ENCODE data around the gene ERLIN1. TPM values are rescaled to one million over a fixed set of nuclear protein-coding genes. Genes with fewer than 3 reads are reported as not detected.

ERLIN1 gene
- total RNA-seq, 1 experiment from 2014 or later: 33.0 TPM

GRCh38 chr10:100146875-100147650 lies 38.8 kb downstream of the ERLIN1 start:
- Histone ChIP-seq H3K14ac (ENCODE audit: insufficient read depth, low read length) (no peak overlapping the region), H2AFZ (ENCODE audit: low read length) (no peak overlapping the region), H4K91ac (ENCODE audit: insufficient read length, low read depth, low read length) (no peak overlapping the region), H3K4me1 (ENCODE audit: insufficient read depth, low read length) (peaks cover 3% of the 10 kb centered on the region; the same call in 1 of the 2 replicates), H2BK20ac (ENCODE audit: low read depth, low read length, poor library complexity, severe bottlenecking) (no peak overlapping the region), H3K79me1 (ENCODE audit: insufficient read depth, low read depth, low read length, poor library complexity, severe bottlenecking) (no peaks in the 10 kb centered on the region), H3K9me3 (ENCODE audit: control insufficient read depth, low read depth, low read length) (no peaks in the 10 kb centered on the region), H3K4ac (ENCODE audit: low read depth, low read length) (no peak overlapping the region), H3K4me2 (ENCODE audit: insufficient read depth, insufficient read length, low read length) (no peak overlapping the region), H4K8ac (replicated peaks; ENCODE audit: insufficient read length, low read depth, low read length) (no peak overlapping the region), H2BK5ac (ENCODE audit: insufficient read length, low read length) (no peak overlapping the region), H4K20me1 (ENCODE audit: control insufficient read depth, insufficient read depth, insufficient read length) (no peaks in the 10 kb centered on the region), H3K9ac (ENCODE audit: extremely low read depth, insufficient read length, low read length) (no peak overlapping the region), H4K5ac (ENCODE audit: insufficient read length, low read depth, low read length) (no peak overlapping the region), H2BK12ac (ENCODE audit: insufficient read length, low read depth, low read length) (no peak overlapping the region), H2BK15ac (ENCODE audit: low read depth, low read length) (no peak overlapping the region), H2AK5ac (ENCODE audit: insufficient read length, low read length) (no peak overlapping the region), H3K27ac (ENCODE audit: insufficient read length, low read depth, low read length) (no peak overlapping the region), H3K56ac (ENCODE audit: insufficient read length, low read depth, low read length) (no peak overlapping the region), H3K23me2 (ENCODE audit: insufficient read length, low read depth, low read length, poor library complexity, severe bottlenecking) (no peaks in the 10 kb centered on the region), H3K18ac (ENCODE audit: insufficient read length, low read depth, low read length) (no peak overlapping the region), H3K27me3 (ENCODE audit: insufficient read depth, low read length) (no peaks in the 10 kb centered on the region), H2BK120ac (ENCODE audit: low read depth, low read length, poor library complexity, severe bottlenecking) (no peak overlapping the region), H3K79me2 (ENCODE audit: insufficient read depth, low read length) (no peaks in the 10 kb centered on the region), H3T11ph (ENCODE audit: low read length) (no peak overlapping the region), H3K23ac (ENCODE audit: insufficient read length, low read depth, low read length) (no peak overlapping the region)
- Mint-ChIP-seq H3K27me3 (ENCODE audit: low read depth) (peaks cover 2% of the 10 kb centered on the region; the same call in 1 of the 2 replicates), H3K27ac (no peak overlapping the region), H3K4me1 (peaks cover 6 to 13% of the 10 kb centered on the region in 2 experiments), H3K4me3 (no peak overlapping the region), H3K9me3 (no peaks in the 10 kb centered on the region), H3K36me3 (ENCODE audit: insufficient read depth in 1 of 3, low read depth in 3 of 3) (peaks cover 0 to 15% (median 8%) of the 10 kb centered on the region in 3 experiments; a peak in 6 of 7 replicates)
- DNase-seq: no peak
- no peak for TF ChIP-seq CTCF (conservative IDR thresholded peaks at IDR 0.05)
- WGBS (ENCODE audit: extremely low coverage, insufficient read length, low lambda C conversion rate): no CpG with 5 or more reads among the region's 2 CpGs
